Measurements from ENCODE around the gene THOP1. TPM values are rescaled to one million over a fixed set of nuclear protein-coding genes. Genes with fewer than 3 reads are reported as not detected.

Gene THOP1
- total RNA-seq, 1 donor from 2014 or later: 45.2 TPM

- Mint-ChIP-seq H3K36me3 (ENCODE audit: unreplicated experiment) (peaks cover 45% of the 10 kb centered on the region), H3K4me1 (ENCODE audit: unreplicated experiment) (peaks cover 9% of the 10 kb centered on the region), H3K9me3 (ENCODE audit: unreplicated experiment) (peaks cover 23% of the 10 kb centered on the region), H3K4me3 (ENCODE audit: unreplicated experiment) (no peak overlapping the region), H3K27me3 (ENCODE audit: unreplicated experiment) (no peaks in the 10 kb centered on the region), H3K27ac (ENCODE audit: unreplicated experiment) (no peak overlapping the region)
- no peak for TF ChIP-seq CTCF (IDR thresholded peaks at IDR 0.05)
- DNase-seq (ENCODE audit: extremely low spot score, unreplicated experiment): no peak
Measured at GRCh38 chr19:2847507-2847906, 62.2 kb downstream of the THOP1 start.

GRCh38 chr19:2848616-2849015 is 63.3 kb downstream of the THOP1 start:
- H3K36me3 Mint-ChIP-seq (ENCODE audit: unreplicated experiment): peaks cover 54% of the 10 kb centered on the region
- no peak overlapping the region for H3K4me3 Mint-ChIP-seq (ENCODE audit: unreplicated experiment)
- no peak overlapping the region for H3K27ac Mint-ChIP-seq (ENCODE audit: unreplicated experiment)
- DNase-seq (ENCODE audit: extremely low spot score, unreplicated experiment): no peak
- H3K27me3 Mint-ChIP-seq (ENCODE audit: unreplicated experiment): no peaks in the 10 kb centered on the region
- H3K9me3 Mint-ChIP-seq (ENCODE audit: unreplicated experiment): peaks cover 30% of the 10 kb centered on the region
- H3K4me1 Mint-ChIP-seq (ENCODE audit: unreplicated experiment): no peaks in the 10 kb centered on the region
- TF ChIP-seq CTCF (IDR thresholded peaks at IDR 0.05): no peak

GRCh38 chr19:2850256-2850925 is 65.1 kb downstream of the THOP1 start:
- Mint-ChIP-seq H3K27ac (ENCODE audit: unreplicated experiment) (no peak overlapping the region), H3K9me3 (ENCODE audit: unreplicated experiment) (peaks cover 45% of the 10 kb centered on the region), H3K36me3 (ENCODE audit: unreplicated experiment) (peaks cover 66% of the 10 kb centered on the region), H3K4me3 (ENCODE audit: unreplicated experiment) (no peak overlapping the region), H3K4me1 (ENCODE audit: unreplicated experiment) (no peaks in the 10 kb centered on the region), H3K27me3 (ENCODE audit: unreplicated experiment) (no peaks in the 10 kb centered on the region)
- DNase-seq (ENCODE audit: extremely low spot score, unreplicated experiment): no peak
- TF ChIP-seq CTCF (IDR thresholded peaks at IDR 0.05): no peak

GRCh38 chr19:2852598-2852997 is 67.3 kb downstream of the THOP1 start:
- no peak for DNase-seq (ENCODE audit: extremely low spot score, unreplicated experiment)
- no peak overlapping the region for H3K4me3 Mint-ChIP-seq (ENCODE audit: unreplicated experiment)
- no peak overlapping the region for H3K27ac Mint-ChIP-seq (ENCODE audit: unreplicated experiment)
- H3K27me3 Mint-ChIP-seq (ENCODE audit: unreplicated experiment): no peaks in the 10 kb centered on the region
- peaks cover 64% of the 10 kb centered on the region for H3K36me3 Mint-ChIP-seq (ENCODE audit: unreplicated experiment)
- TF ChIP-seq CTCF (IDR thresholded peaks at IDR 0.05): no peak
- peaks cover 48% of the 10 kb centered on the region for H3K9me3 Mint-ChIP-seq (ENCODE audit: unreplicated experiment)
- no peaks in the 10 kb centered on the region for H3K4me1 Mint-ChIP-seq (ENCODE audit: unreplicated experiment)

GRCh38 chr19:2853015-2853606 is 67.8 kb downstream of the THOP1 start:
- no peak for TF ChIP-seq CTCF (IDR thresholded peaks at IDR 0.05)
- H3K36me3 Mint-ChIP-seq (ENCODE audit: unreplicated experiment): peaks cover 64% of the 10 kb centered on the region
- H3K27ac Mint-ChIP-seq (ENCODE audit: unreplicated experiment): no peak overlapping the region
- H3K4me3 Mint-ChIP-seq (ENCODE audit: unreplicated experiment): no peak overlapping the region
- DNase-seq (ENCODE audit: extremely low spot score, unreplicated experiment): no peak
- H3K27me3 Mint-ChIP-seq (ENCODE audit: unreplicated experiment): no peaks in the 10 kb centered on the region
- H3K9me3 Mint-ChIP-seq (ENCODE audit: unreplicated experiment): peaks cover 48% of the 10 kb centered on the region
- no peaks in the 10 kb centered on the region for H3K4me1 Mint-ChIP-seq (ENCODE audit: unreplicated experiment)
